Parathyroid adenoma (tissue), 2 donors: ENCODE data around the gene UBXN6.

ENCODE experiments used
- H2AFZ ChIP-seq: fragments of 300-600 bp; sonication (generic); one replicate; pipeline ENCODE4 v1.7.0; 2017; ENCODE audit warnings: antibody characterized with exemption, mild to moderate bottlenecking
- H3K27ac ChIP-seq: fragments of 300-600 bp; sonication (generic); one replicate; pipeline ENCODE4 v1.7.0; 2017
- H3K27me3 ChIP-seq: fragments of 300-600 bp; sonication (generic); one replicate; pipeline ENCODE4 v1.7.0; 2017; ENCODE audit warnings: low read length; ENCODE audit not compliant: control insufficient read depth, insufficient read depth
- H3K36me3 ChIP-seq: fragments of 300-600 bp; sonication (generic); one replicate; pipeline ENCODE4 v1.7.0; 2017; ENCODE audit warnings: low read length; ENCODE audit not compliant: control insufficient read depth, insufficient read depth
- H3K4me1 ChIP-seq: fragments of 300-600 bp; sonication (generic); one replicate; pipeline ENCODE4 v1.7.0; 2017; ENCODE audit warnings: control low read depth
- H3K4me2 ChIP-seq: fragments of 300-600 bp; sonication (generic); one replicate; pipeline ENCODE4 v1.7.0; 2017; ENCODE audit warnings: low read length
- H3K4me3 ChIP-seq: fragments of 300-600 bp; sonication (generic); one replicate; pipeline ENCODE4 v1.7.0; 2017; ENCODE audit warnings: low read depth, low read length
- H3K79me2 ChIP-seq: fragments of 300-600 bp; sonication (generic); one replicate; pipeline ENCODE4 v1.7.0; 2017; ENCODE audit warnings: control low read depth
- H3K9ac ChIP-seq: fragments of 300-600 bp; sonication (generic); one replicate; pipeline ENCODE4 v1.7.0; 2017; ENCODE audit warnings: mild to moderate bottlenecking
- H3K9me3 ChIP-seq: fragments of 300-600 bp; sonication (generic); one replicate; pipeline ENCODE4 v1.7.0; 2017; ENCODE audit warnings: low read length; ENCODE audit not compliant: control insufficient read depth
- CTCF ChIP-seq: fragments of 300-600 bp; sonication (generic); IDR thresholded peaks from one replicate; pipeline ENCODE4 v1.7.0; 2017; ENCODE audit warnings: antibody characterized with exemption, mild to moderate bottlenecking
- donor health status: primary hyperparathyroidism.

Gene UBXN6

DNA sequence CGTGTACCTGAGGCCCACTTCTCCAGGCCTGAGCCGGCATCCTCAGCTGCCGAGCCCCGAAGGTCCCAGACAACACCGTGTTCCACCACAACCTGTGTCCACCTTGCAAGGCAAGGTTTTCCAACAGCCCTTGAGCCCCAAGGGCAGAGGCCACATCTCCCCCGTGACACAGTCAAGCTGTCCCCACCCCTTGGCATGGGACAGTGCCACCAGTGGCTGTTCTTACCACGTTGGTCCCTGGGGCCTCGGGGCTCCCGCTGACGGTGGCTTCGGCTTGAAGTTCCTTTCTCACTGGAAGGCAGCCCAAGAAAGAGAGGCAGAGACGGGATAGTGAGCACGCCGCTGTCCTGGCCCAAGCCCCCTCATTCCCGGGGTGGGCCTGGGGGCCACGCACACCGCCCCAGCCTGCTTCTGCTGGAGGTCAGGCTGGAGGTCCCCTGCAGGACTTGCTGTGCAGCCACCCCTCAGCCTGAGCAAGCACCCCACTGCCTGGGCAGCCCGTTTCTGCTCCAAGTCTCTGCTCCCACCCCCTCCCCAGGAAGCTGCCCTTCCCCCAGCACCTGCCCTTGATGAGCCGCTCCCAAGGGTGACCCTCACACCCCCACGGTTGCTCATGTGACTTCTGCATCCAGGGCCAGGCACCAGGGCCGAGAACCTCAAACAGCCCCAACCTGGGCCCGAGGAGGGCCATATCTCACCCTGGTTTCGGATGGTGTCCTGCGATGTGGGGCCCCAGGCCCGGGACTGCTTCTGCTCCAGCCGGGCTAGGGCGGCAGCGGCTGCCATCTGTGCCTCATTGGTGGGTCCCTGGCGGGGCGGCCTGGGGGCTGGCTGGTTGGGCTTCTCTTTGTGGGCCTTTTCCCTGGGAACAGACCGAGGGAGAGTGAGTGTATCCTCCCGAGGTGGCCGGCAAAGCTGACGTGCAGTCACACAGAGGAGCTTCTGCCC is 4.1 kb downstream of the UBXN6 start:
- no peak overlapping the region for H3K27ac ChIP-seq
- no peak overlapping the region for H3K4me2 ChIP-seq
- peaks cover 16% of the 10 kb centered on the region for H3K79me2 ChIP-seq
- no peak for TF ChIP-seq CTCF
- no peaks in the 10 kb centered on the region for H3K27me3 ChIP-seq
- H3K4me3 ChIP-seq, result no peak overlapping the region
- no peak overlapping the region for H3K9ac ChIP-seq
- no peaks in the 10 kb centered on the region for H3K36me3 ChIP-seq
- no peak overlapping the region for H2AFZ ChIP-seq
- H3K4me1 ChIP-seq, result peaks cover 10% of the 10 kb centered on the region
- no peaks in the 10 kb centered on the region for H3K9me3 ChIP-seq

DNA sequence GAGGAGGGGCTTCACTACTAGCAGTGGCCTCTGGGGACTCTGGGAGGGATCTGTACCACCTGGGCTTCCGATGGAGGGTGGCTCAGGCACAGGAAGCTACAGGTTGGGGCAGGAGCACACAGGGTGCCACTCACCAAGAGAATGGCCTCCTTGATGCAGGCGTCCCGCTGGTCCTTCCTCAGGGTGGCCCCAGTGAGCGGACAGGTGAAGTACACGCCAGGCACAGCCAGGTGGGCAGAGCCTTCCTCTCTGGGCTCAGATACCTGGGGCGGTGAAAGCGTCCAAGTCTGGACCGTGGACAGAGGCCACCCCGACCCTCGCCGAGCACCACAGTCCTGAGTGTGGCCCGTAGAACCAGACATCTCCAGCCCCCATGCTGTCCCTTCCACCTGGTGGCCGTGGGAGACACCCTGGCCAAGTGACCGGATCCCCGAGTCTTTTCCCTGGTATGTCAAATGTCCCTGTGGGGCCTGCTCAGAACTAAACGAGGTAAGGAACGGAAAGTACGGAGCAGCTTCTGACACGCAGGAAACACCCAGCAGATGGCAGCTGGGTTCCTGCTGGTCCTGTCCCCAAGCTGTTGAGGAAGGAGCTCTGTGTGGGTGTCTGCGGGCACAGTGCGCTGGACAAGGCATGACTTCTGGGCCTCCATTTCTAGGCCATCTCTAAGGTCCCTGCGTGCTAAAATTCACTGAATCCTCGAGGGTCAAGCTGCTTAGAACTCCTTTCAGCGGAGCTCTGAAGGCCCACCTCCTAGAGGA is 5.2 kb downstream of the UBXN6 start:
- H2AFZ ChIP-seq, result no peak overlapping the region
- no peak overlapping the region for H3K4me2 ChIP-seq
- no peak overlapping the region for H3K27ac ChIP-seq
- H3K9me3 ChIP-seq, result no peaks in the 10 kb centered on the region
- TF ChIP-seq CTCF, result no peak
- no peaks in the 10 kb centered on the region for H3K27me3 ChIP-seq
- H3K4me3 ChIP-seq, result no peak overlapping the region
- H3K4me1 ChIP-seq, result peaks cover 10% of the 10 kb centered on the region
- H3K79me2 ChIP-seq, result peaks cover 16% of the 10 kb centered on the region
- H3K36me3 ChIP-seq, result no peaks in the 10 kb centered on the region
- H3K9ac ChIP-seq, result no peak overlapping the region

DNA sequence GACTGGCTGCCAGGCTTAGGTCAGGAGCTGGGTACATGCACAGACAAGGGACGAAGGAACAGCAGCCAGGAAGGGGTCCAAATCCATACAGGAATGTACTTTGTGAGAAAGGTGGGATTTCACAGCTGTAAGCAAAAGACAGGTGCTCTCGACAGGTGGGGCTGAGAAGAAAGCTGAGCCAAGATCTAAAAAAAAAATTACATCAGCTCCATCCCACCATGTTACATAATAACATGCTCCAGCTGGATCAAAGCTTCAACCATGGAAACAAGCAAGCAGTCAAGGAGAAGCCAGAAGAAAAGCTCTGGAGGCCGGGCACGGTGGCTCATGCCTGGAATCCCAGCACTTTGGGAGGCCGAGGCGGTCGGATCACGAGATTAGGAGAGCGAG is 8.0 kb downstream of the UBXN6 start:
- Histone ChIP-seq H3K9ac (no peak overlapping the region), H3K27me3 (no peaks in the 10 kb centered on the region), H3K9me3 (no peaks in the 10 kb centered on the region), H3K4me1 (no peaks in the 10 kb centered on the region), H3K4me3 (no peak overlapping the region), H2AFZ (no peak overlapping the region), H3K4me2 (no peak overlapping the region), H3K79me2 (peaks cover 1% of the 10 kb centered on the region), H3K27ac (no peak overlapping the region), H3K36me3 (no peaks in the 10 kb centered on the region)
- TF ChIP-seq CTCF, result no peak

GRCh38 chr19:4449022-4449638 is 8.5 kb downstream of the UBXN6 start:
- H3K4me2 ChIP-seq, result no peak overlapping the region
- TF ChIP-seq CTCF, result no peak
- no peaks in the 10 kb centered on the region for H3K79me2 ChIP-seq
- no peaks in the 10 kb centered on the region for H3K4me1 ChIP-seq
- no peaks in the 10 kb centered on the region for H3K9me3 ChIP-seq
- H2AFZ ChIP-seq, result no peak overlapping the region
- H3K36me3 ChIP-seq, result no peaks in the 10 kb centered on the region
- H3K27ac ChIP-seq, result no peak overlapping the region
- no peak overlapping the region for H3K4me3 ChIP-seq
- no peak overlapping the region for H3K9ac ChIP-seq
- H3K27me3 ChIP-seq, result no peaks in the 10 kb centered on the region
